K562 (cell line): ENCODE measurements around the gene TRAF3. TPM values are rescaled to one million over a fixed set of nuclear protein-coding genes. Genes with fewer than 3 reads are reported as not detected.
"Not testable (repeated sequence)": the region's sequence is repeated elsewhere in the genome, so short reads cannot be mapped to it uniquely, and the experiment has no call there.

Source experiments
- ATAC-seq: fragments of 200-7000 bp; cut with Tn5 transposase; 3 replicates; pipeline ENCODE4 v1.9.1; 2020; ENCODE audit warnings: moderate library complexity
- BruUV-seq: library from RNA; stranded (reverse); fragments of 400-500 nt; replicated peaks from 2 replicates; lab custom pipeline; 2021; lab: Mats Ljungman, UMichigan
- CTCF ChIA-PET: fragments of 300-600 bp; formaldehyde crosslinking; extraction: SDS; loops from one replicate; lab custom pipeline; 2021; ENCODE audit warnings: low intra/inter-chr PET ratio; lab: Yijun Ruan, JAX
- POLR2A ChIA-PET: fragments of 300-600, 350-650 bp; sonication (Branson Sonifier 250); formaldehyde crosslinking; extraction: SDS; loops from one replicate; lab custom pipeline; 2021; ENCODE audit warnings: antibody characterized with exemption, inconsistent platforms; lab: Yijun Ruan, JAX
- DNase-seq, 4 experiments: peaks; one replicate each; pipeline versions ENCODE4 v3.0.0 to v3.0.0-alpha.2; 2011 to 2018; ENCODE audit warnings: low spot score in 3 of 4, mixed read lengths in 3 of 4; ENCODE audit errors: extremely low read depth in 1 of 4
- FAIRE-seq: peaks from 2 replicates; lab custom pipeline; 2011; peaks lifted over from hg19 to GRCh38; lab: Jason Lieb, UNC
- H2AFZ ChIP-seq: 2 replicates; pipeline ENCODE4 v1.6.0; 2011; ENCODE audit warnings: low read depth, low read length, control low read depth, inconsistent platforms
- H3K27ac ChIP-seq: fragments of 200-600 bp; 3 replicates; pipeline ENCODE4 v1.8.0; 2011; ENCODE audit warnings: low read depth, mild to moderate bottlenecking, control low read depth, inconsistent platforms, low read length, moderate library complexity, mixed read lengths; ENCODE audit errors: extremely low read depth
- H3K27me3 ChIP-seq, 2 experiments: fragments of 300-600 bp in 1 of 2; 2 replicates in 1 of 2; 3 replicates in 1 of 2; pipeline versions ENCODE4 v1.6.0 to v1.8.0; 2011; ENCODE audit warnings: inconsistent platforms in 2 of 2, low read length in 2 of 2, mild to moderate bottlenecking in 1 of 2, mixed read lengths in 1 of 2, moderate library complexity in 1 of 2; ENCODE audit not compliant: control insufficient read depth in 2 of 2, insufficient read depth in 2 of 2
- H3K36me3 ChIP-seq: fragments of 300-600 bp; 3 replicates; pipeline ENCODE4 v1.8.0; 2011; ENCODE audit warnings: mild to moderate bottlenecking, low read length, inconsistent platforms; ENCODE audit not compliant: control insufficient read depth, insufficient read depth
- H3K4me1 ChIP-seq, 2 experiments: fragments of 200-600 bp in 1 of 2; replicated peaks in 1 of 2; 2 replicates in 1 of 2; 3 replicates in 1 of 2; pipeline versions ENCODE4 v1.5.1 to v1.8.0; 2011; ENCODE audit warnings: inconsistent platforms in 2 of 2, low read length in 2 of 2, mild to moderate bottlenecking in 1 of 2, mixed read lengths in 1 of 2, moderate library complexity in 1 of 2; ENCODE audit not compliant: control insufficient read depth in 2 of 2, insufficient read depth in 2 of 2
- H3K4me2 ChIP-seq: 2 replicates; pipeline ENCODE4 v1.6.1; 2011; ENCODE audit warnings: low read length, control low read depth, inconsistent platforms, mixed read lengths; ENCODE audit not compliant: insufficient read depth
- H3K4me3 ChIP-seq: fragments of 200-600 bp; sonication (generic), shearing (Covaris generic); 2 replicates; pipeline ENCODE4 v1.5.1; 2016; ENCODE audit warnings: control low read depth, inconsistent platforms
- H3K79me2 ChIP-seq: fragments of 200-600 bp; 3 replicates; pipeline ENCODE4 v1.8.0; 2011; ENCODE audit warnings: low read length, inconsistent platforms; ENCODE audit not compliant: control insufficient read depth, insufficient read depth
- H3K9ac ChIP-seq, 2 experiments: 2 replicates each; pipeline versions ENCODE4 v1.6.0 to v1.6.1; 2011; ENCODE audit warnings: low read depth in 2 of 2, low read length in 2 of 2, control low read depth in 1 of 2, inconsistent platforms in 1 of 2, mild to moderate bottlenecking in 1 of 2, mixed read lengths in 1 of 2; ENCODE audit not compliant: insufficient read depth in 1 of 2
- H3K9me1 ChIP-seq: one replicate; pipeline ENCODE4 v1.6.0; 2011; ENCODE audit warnings: inconsistent platforms, mild to moderate bottlenecking, low read length, moderate library complexity; ENCODE audit not compliant: control insufficient read depth, insufficient read depth
- H3K9me3 ChIP-seq: replicated peaks from 2 replicates; pipeline ENCODE4 v1.5.1; 2011; ENCODE audit warnings: low read depth, low read length, inconsistent platforms; ENCODE audit not compliant: control insufficient read depth, insufficient read depth
- H4K20me1 ChIP-seq: replicated peaks from 2 replicates; pipeline ENCODE4 v1.6.1; 2011; ENCODE audit warnings: low read length, inconsistent platforms, mixed read lengths; ENCODE audit not compliant: control insufficient read depth, insufficient read depth
- CEBPB ChIP-seq: fragments of 450-650 bp; IDR thresholded peaks from 2 replicates; pipeline ENCODE4 v1.6.1; 2016; ENCODE audit warnings: missing genetic modification characterization, missing compliant biosample characterization
- PKNOX1 ChIP-seq: fragments of 450-650 bp; IDR thresholded peaks from 2 replicates; pipeline ENCODE4 v1.6.1; 2016
- SPI1 ChIP-seq: IDR thresholded peaks from 2 replicates; pipeline ENCODE4 v1.6.1; 2011; ENCODE audit warnings: low read depth, low read length, control low read depth, borderline replicate concordance
- TFAP4 ChIP-seq: sonication (generic); formaldehyde crosslinking; IDR thresholded peaks from 2 replicates; pipeline ENCODE4 v1.8.0; 2022; ENCODE audit warnings: missing genetic modification reagents, mild to moderate bottlenecking, moderate library complexity, borderline replicate concordance
- WGBS: fragments of 100-300 bp; shearing (Covaris generic); methylation state at CpG from one replicate; pipeline ENCODE4 v1.1.6; 2016; ENCODE audit warnings: low coverage, mixed read lengths; ENCODE audit not compliant: insufficient coverage; ENCODE audit errors: missing lambda C conversion rate; 5-methylcytosine and 5-hydroxymethylcytosine counted together
- in situ Hi-C: fragments of 300-500 bp; cut with MboI; formaldehyde crosslinking; loops from 4 replicates; pipeline ENCODE4 v1.15.0; 2018; ENCODE audit warnings: inconsistent platforms, mixed read lengths
- intact Hi-C: fragments of 100-400 bp; cut with micrococcal nuclease; formaldehyde crosslinking; loops from 2 replicates; pipeline ENCODE4 v1.14.2; 2022
- polyA plus RNA-seq, 8 experiments: library from polyadenylated mRNA; depleted of rRNA in 4 of 8; stranded (reverse) in 5 of 8; unstranded in 3 of 8; fragments of >200 nt; fragmentation: Nextera tagmentation in 2 of 8; fragmentation: Illumina TruSeq in 1 of 8; extraction: Ambion mirVana in 2 of 8; extraction: Trizol in 1 of 8; gene quantifications; 2 replicates each; pipeline versions ENCODE4 v1.2.1 to v1.2.3, GENCODE V29; 2011 to 2014; ENCODE audit warnings: inconsistent platforms in 1 of 8, missing spikeins in 1 of 8
- total RNA-seq, 7 experiments: library from RNA; depleted of rRNA in 6 of 7; stranded (reverse); fragments of >200 nt in 6 of 7; fragmentation: Illumina TruSeq in 2 of 7; extraction: Trizol in 2 of 7; gene quantifications; 2 replicates each; pipeline versions ENCODE4 v1.2.1 to v1.2.3, GENCODE V29; 2011 to 2021; ENCODE audit warnings: low replicate concordance in 1 of 7

TRAF3 gene
- total and polyA plus RNA-seq, 9 of the 15 experiments (the other 6 are each of a cell fraction or from before 2014, with no cell fraction given), result 0.52 to 21.3 (median 9.9) TPM

DNA sequence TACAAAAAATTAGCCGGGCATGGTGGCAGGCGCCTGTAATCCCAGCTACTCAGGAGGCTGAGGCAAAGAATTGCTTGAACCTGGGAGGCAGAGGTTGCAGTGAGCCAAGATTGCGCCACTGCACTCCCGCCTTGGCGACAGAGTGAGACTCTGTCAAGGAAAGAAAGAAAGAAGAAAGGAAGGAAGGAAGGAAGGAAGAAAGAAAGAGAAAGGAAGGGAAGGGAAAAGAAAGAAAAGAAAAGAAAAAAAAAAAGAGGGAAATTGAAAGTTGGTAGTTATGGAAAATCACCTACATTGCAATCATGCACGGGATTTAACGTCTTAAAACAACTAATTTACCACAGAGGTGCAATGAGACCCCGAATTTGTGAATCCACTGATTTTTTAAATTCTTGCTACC lies 11.5 kb upstream of the TRAF3 start:
- H3K4me3 ChIP-seq, H4K20me1 ChIP-seq, H2AFZ ChIP-seq, ATAC-seq, BruUV-seq, H3K9me1 ChIP-seq, H3K4me2 ChIP-seq, intact Hi-C loops, H3K27me3 ChIP-seq, POLR2A ChIA-PET, H3K9me3 ChIP-seq, FAIRE-seq, H3K36me3 ChIP-seq, in situ Hi-C loops, H3K9ac ChIP-seq, H3K27ac ChIP-seq, H3K79me2 ChIP-seq, DNase-seq: not testable (repeated sequence)
- 0 out of 2 replicates have a peak, but pooled peaks have one; percentile 12 for TF ChIP-seq CEBPB (tag)
- whole genome bisulfite sequencing, result 35% methylated on average over 3 of the region's 8 CpGs
- CTCF ChIA-PET, result interaction anchor here (0.7 kb wide), 1 partner anchor 152 kb away, joined by 3 read pairs; no protein-coding TSS in a partner anchor
- peaks cover 8 to 28% of the 10 kb centered on the region in 2 experiments; a peak in 4 of 5 replicates for H3K4me1 ChIP-seq

- ChIA-PET POLR2A (interaction anchor here (0.7 to 1.1 kb wide), 3 partner anchors 9 to 27 kb away, joined by 3 read pairs; no protein-coding TSS in a partner anchor), CTCF (no interaction called here)
- FAIRE-seq, result no peak
- Histone ChIP-seq H3K9me3 (no peaks in the 10 kb centered on the region), H3K9ac (no peak overlapping the region), H3K4me3 (no peak overlapping the region), H3K9me1 (no peaks in the 10 kb centered on the region), H3K27me3 (no peaks in the 10 kb centered on the region), H3K79me2 (no peaks in the 10 kb centered on the region), H3K27ac (no peak overlapping the region), H4K20me1 (no peaks in the 10 kb centered on the region), H3K4me1 (peaks cover 9 to 26% of the 10 kb centered on the region in 2 experiments; a peak in 4 of 5 replicates), H3K36me3 (no peaks in the 10 kb centered on the region), H2AFZ (no peak overlapping the region), H3K4me2 (no peak overlapping the region)
- DNase-seq, result no peak
- 48% methylated on average over 17 of the region's 19 CpGs for WGBS
- TF ChIP-seq SPI1, result peak; percentile 72
- peak; percentile 57; the same call in 1 of the 2 replicates for TF ChIP-seq PKNOX1
- TF ChIP-seq TFAP4 (CRISPR knock-in tag), result no peak
- BruUV-seq, result no TSS peak
- no peak for ATAC-seq
- intact Hi-C loops, result no loop called here
- in situ Hi-C loops, result no loop called here
Measured at GRCh38 chr14:102768223-102769048, 8.8 kb upstream of the TRAF3 start.
